SK-N-SH (cell line): ENCODE results near the gene FAM120A. TPM values are rescaled to one million over a fixed set of nuclear protein-coding genes. Genes with fewer than 3 reads are reported as not detected.

ENCODE experiments used
- CTCF ChIA-PET: fragments of 300-600, 350-600 bp; formaldehyde crosslinking; extraction: SDS; loops from one replicate; lab custom pipeline; 2021; lab: Yijun Ruan, JAX
- POLR2A ChIA-PET: fragments of 350-600 bp; sonication (Branson Sonifier 250); formaldehyde crosslinking; extraction: SDS; loops from one replicate; lab custom pipeline; 2020; ENCODE audit warnings: antibody characterized with exemption, inconsistent platforms; lab: Yijun Ruan, JAX
- DNase-seq: peaks from one replicate; pipeline ENCODE4 v3.0.0; 2012
- H2AFZ ChIP-seq: fragments of 200-600 bp; sonication (generic); 2 replicates; pipeline ENCODE4 v1.8.1; 2016; ENCODE audit warnings: antibody characterized with exemption, mild to moderate bottlenecking, low read depth
- H3F3A ChIP-seq: fragments of 200-600 bp; sonication (generic); replicated peaks from 2 replicates; pipeline ENCODE3; 2016; ENCODE audit warnings: antibody characterized with exemption, mild to moderate bottlenecking; ENCODE audit not compliant: insufficient read depth
- H3K27ac ChIP-seq, 2 experiments: fragments of 200-500 bp in 1 of 2; fragments of 200-600 bp in 1 of 2; sonication (Bioruptor generic) in 1 of 2; sonication (generic), shearing (Covaris generic) in 1 of 2; 2 replicates each; pipeline versions ENCODE4 v1.5.1 to v1.6.1; 2014 to 2016; ENCODE audit warnings: low read depth in 2 of 2, inconsistent platforms in 1 of 2, low read length in 1 of 2, mild to moderate bottlenecking in 1 of 2, mixed read lengths in 1 of 2
- H3K27me3 ChIP-seq: fragments of 200-600 bp; sonication (generic), shearing (Covaris generic); 2 replicates; pipeline ENCODE4 v1.6.1; 2016; ENCODE audit warnings: mixed run types; ENCODE audit not compliant: insufficient read depth
- H3K36me3 ChIP-seq, 2 experiments: fragments of 200-500 bp in 1 of 2; fragments of 200-600 bp in 1 of 2; sonication (Bioruptor generic) in 1 of 2; sonication (generic) in 1 of 2; replicated peaks in 1 of 2; 2 replicates each; pipeline versions ENCODE3 to v1.5.1; 2014 to 2016; ENCODE audit warnings: low read length in 1 of 2, mild to moderate bottlenecking in 1 of 2; ENCODE audit not compliant: insufficient read depth in 2 of 2, control insufficient read depth in 1 of 2
- H3K4me1 ChIP-seq, 2 experiments: fragments of 200-500 bp in 1 of 2; fragments of 200-600 bp in 1 of 2; sonication (Bioruptor generic) in 1 of 2; sonication (generic), shearing (Covaris generic) in 1 of 2; 2 replicates each; pipeline versions ENCODE4 v1.5.1 to v1.6.1; 2014 to 2016; ENCODE audit warnings: low read depth in 1 of 2, low read length in 1 of 2, mixed run types in 1 of 2; ENCODE audit not compliant: insufficient read depth in 2 of 2, control insufficient read depth in 1 of 2
- H3K4me2 ChIP-seq: fragments of 200-600 bp; sonication (generic), shearing (Covaris generic); 2 replicates; pipeline ENCODE4 v1.6.1; 2017; ENCODE audit warnings: mixed run types
- H3K4me3 ChIP-seq, 2 experiments: fragments of 200-500 bp in 1 of 2; fragments of 200-600 bp in 1 of 2; sonication (Bioruptor generic) in 1 of 2; sonication (generic), shearing (Covaris generic) in 1 of 2; 2 replicates each; pipeline versions ENCODE4 v1.5.1 to v1.8.1; 2014 to 2016; ENCODE audit warnings: low read depth in 2 of 2, inconsistent platforms in 1 of 2, low read length in 1 of 2, mild to moderate bottlenecking in 1 of 2, mixed read lengths in 1 of 2, moderate library complexity in 1 of 2
- H3K79me2 ChIP-seq: fragments of 200-600 bp; sonication (generic); 2 replicates; pipeline ENCODE4 v1.8.1; 2017; ENCODE audit warnings: mild to moderate bottlenecking; ENCODE audit not compliant: insufficient read depth
- H3K9ac ChIP-seq: fragments of 200-600 bp; sonication (generic); 2 replicates; pipeline ENCODE4 v1.6.1; 2017; ENCODE audit warnings: mixed run types
- H3K9me2 ChIP-seq: fragments of 200-600 bp; sonication (generic); 2 replicates; pipeline ENCODE4 v1.6.1; 2017; ENCODE audit warnings: mixed run types
- H3K9me3 ChIP-seq: fragments of 200-600 bp; sonication (generic); 2 replicates; pipeline ENCODE4 v1.6.1; 2017; ENCODE audit warnings: mixed run types, mild to moderate bottlenecking, moderate library complexity
- H4K20me1 ChIP-seq: fragments of 200-600 bp; sonication (generic); 2 replicates; pipeline ENCODE4 v1.6.1; 2017; ENCODE audit warnings: mild to moderate bottlenecking, mixed run types; ENCODE audit not compliant: insufficient read depth
- CHD2 ChIP-seq: fragments of 150-350 bp; IDR thresholded peaks from 2 replicates; pipeline ENCODE4 v1.6.1; 2018; ENCODE audit warnings: low read length; ENCODE audit not compliant: partially characterized antibody
- CTCF ChIP-seq: fragments of 200-600 bp; sonication (generic); IDR thresholded peaks from 2 replicates; pipeline ENCODE4 v1.6.1; 2017; ENCODE audit warnings: antibody characterized with exemption, mild to moderate bottlenecking, moderate library complexity
- ELF1 ChIP-seq: IDR thresholded peaks from 2 replicates; pipeline ENCODE4 v1.4.0; 2012
- EP300 ChIP-seq, 2 experiments: IDR thresholded peaks; 2 replicates each; pipeline versions ENCODE4 v1.4.0 to v1.6.1; 2012; ENCODE audit warnings: borderline replicate concordance in 1 of 2, low read depth in 1 of 2, low read length in 1 of 2
- EZH2phosphoT487 ChIP-seq: fragments of 200-600 bp; sonication (generic); IDR thresholded peaks from 2 replicates; pipeline ENCODE4 v1.6.1; 2017; ENCODE audit warnings: low read depth, mixed run types, mild to moderate bottlenecking, antibody characterized with exemption, moderate library complexity, borderline replicate concordance
- FOXM1 ChIP-seq: IDR thresholded peaks from 2 replicates; pipeline ENCODE4 v1.4.0; 2012; ENCODE audit warnings: low read depth, mild to moderate bottlenecking
- GATA2 ChIP-seq: sonication (generic); formaldehyde crosslinking; IDR thresholded peaks from 2 replicates; pipeline ENCODE4 v1.5.0; 2020; ENCODE audit warnings: mild to moderate bottlenecking, missing genetic modification reagents
- MAX ChIP-seq: IDR thresholded peaks from 2 replicates; pipeline ENCODE4 v1.4.0; 2012; ENCODE audit warnings: low read depth
- MEF2A ChIP-seq: IDR thresholded peaks from 2 replicates; pipeline ENCODE4 v1.4.0; 2012; ENCODE audit warnings: low read depth, borderline replicate concordance
- MXI1 ChIP-seq: IDR thresholded peaks from 2 replicates; pipeline ENCODE4 v1.6.1; 2012; ENCODE audit warnings: mild to moderate bottlenecking, low read depth, low read length, improper control_type of control experiment
- NFIC ChIP-seq: IDR thresholded peaks from 2 replicates; pipeline ENCODE4 v1.4.0; 2012; ENCODE audit warnings: borderline replicate concordance
- NRF1 ChIP-seq: IDR thresholded peaks from 2 replicates; pipeline ENCODE4 v1.6.1; 2012; ENCODE audit warnings: low read depth, mild to moderate bottlenecking, low read length
- RAD21 ChIP-seq: IDR thresholded peaks from 2 replicates; pipeline ENCODE4 v1.6.1; 2012; ENCODE audit warnings: mild to moderate bottlenecking, low read length
- RCOR1 ChIP-seq: fragments of 150-350 bp; IDR thresholded peaks from 2 replicates; pipeline ENCODE4 v1.6.1; 2017; ENCODE audit warnings: antibody characterized with exemption, low read length
- RXRA ChIP-seq: IDR thresholded peaks from 2 replicates; pipeline ENCODE4 v1.4.0; 2012; ENCODE audit warnings: low read depth, mild to moderate bottlenecking, borderline replicate concordance
- SMC3 ChIP-seq: IDR thresholded peaks from 2 replicates; pipeline ENCODE4 v1.6.1; 2012; ENCODE audit warnings: low read depth, low read length, improper control_type of control experiment
- TCF12 ChIP-seq: IDR thresholded peaks from 2 replicates; pipeline ENCODE4 v1.4.0; 2012
- TEAD4 ChIP-seq: IDR thresholded peaks from 2 replicates; pipeline ENCODE4 v1.4.0; 2012; ENCODE audit warnings: mild to moderate bottlenecking, borderline replicate concordance; ENCODE audit not compliant: insufficient read depth
- ZBTB33 ChIP-seq: IDR thresholded peaks from 2 replicates; pipeline ENCODE4 v1.4.0; 2012; ENCODE audit warnings: low read depth, borderline replicate concordance
- WGBS: methylation state at CpG from one replicate; pipeline ENCODE4 v1.1.6; 2017; ENCODE audit warnings: low lambda C conversion rate; 5-methylcytosine and 5-hydroxymethylcytosine counted together
- polyA plus RNA-seq, 3 experiments: library from polyadenylated mRNA; depleted of rRNA; stranded (reverse); fragments of >200 nt; gene quantifications; 2 replicates each; pipeline ENCODE4 v1.2.3, GENCODE V29; 2012

The FAM120A gene
- polyA plus RNA-seq, 1 of the 3 experiments (the other 2 are of a cell fraction), result 58.6 TPM

- Histone ChIP-seq H3K4me3 (no peak overlapping the region), H3K36me3 (peaks cover 0 to 8% of the 10 kb centered on the region in 2 experiments), H3K9ac (no peak overlapping the region), H2AFZ (no peak overlapping the region), H3K27ac (no peak overlapping the region), H4K20me1 (peaks cover 68% of the 10 kb centered on the region), H3K9me2 (no peaks in the 10 kb centered on the region), H3K4me1 (peaks cover 11 to 15% of the 10 kb centered on the region in 2 experiments; a peak in 3 of 4 replicates), H3K4me2 (no peak overlapping the region), H3F3A (no peaks in the 10 kb centered on the region), H3K27me3 (no peaks in the 10 kb centered on the region), H3K9me3 (no peaks in the 10 kb centered on the region), H3K79me2 (peaks cover 100% of the 10 kb centered on the region)
- no peak for TF ChIP-seq RCOR1
- no peak for TF ChIP-seq EP300 (IDR thresholded peaks at IDR 0.05; ENCODE audit: borderline replicate concordance in 1 of 2, low read depth in 1 of 2, low read length in 1 of 2)
- no peak for TF ChIP-seq RXRA
- TF ChIP-seq MEF2A, result no peak
- TF ChIP-seq TEAD4, result no peak
- TF ChIP-seq GATA2, result no peak
- TF ChIP-seq RAD21, result no peak
- no peak for TF ChIP-seq NRF1
- no peak for TF ChIP-seq NFIC
- TF ChIP-seq TCF12, result no peak
- ChIA-PET POLR2A (no interaction called here), CTCF (interaction anchor here (1.1 kb wide), 1 partner anchor 23 kb away, joined by 4 read pairs; no protein-coding TSS in a partner anchor)
- no peak for DNase-seq
- WGBS, result 97% methylated on average over 1 of the region's 1 CpG
Observed at GRCh38 chr9:93457006-93457405, 5.5 kb downstream of the FAM120A start.

- POLR2A ChIA-PET, result no interaction called here
- Histone ChIP-seq H3F3A (no peaks in the 10 kb centered on the region), H3K27me3 (no peaks in the 10 kb centered on the region), H3K27ac (no peak overlapping the region; a peak in 1 of 4 replicates), H3K9me2 (no peaks in the 10 kb centered on the region), H3K9ac (no peak overlapping the region), H3K4me3 (no peak overlapping the region), H3K4me2 (no peak overlapping the region), H3K36me3 (peaks cover 0 to 8% of the 10 kb centered on the region in 2 experiments), H3K4me1 (peaks cover 11 to 15% of the 10 kb centered on the region in 2 experiments; a peak in 3 of 4 replicates), H4K20me1 (peaks cover 74% of the 10 kb centered on the region), H2AFZ (no peak overlapping the region), H3K9me3 (no peaks in the 10 kb centered on the region), H3K79me2 (peaks cover 100% of the 10 kb centered on the region)
- 90% methylated on average over 4 of the region's 4 CpGs for WGBS
- no peak for TF ChIP-seq CHD2
- no peak for TF ChIP-seq FOXM1
- TF ChIP-seq ELF1, result no peak
- TF ChIP-seq MXI1, result no peak
- no peak for TF ChIP-seq MAX
- TF ChIP-seq EZH2phosphoT487, result no peak
- no peak for TF ChIP-seq RCOR1
- TF ChIP-seq SMC3, result no peak
- no peak for TF ChIP-seq ZBTB33
- no peak for TF ChIP-seq GATA2
- TF ChIP-seq NRF1, result no peak
- no peak for TF ChIP-seq CTCF
- CTCF ChIA-PET, result no interaction called here
- no peak for DNase-seq
Observed at GRCh38 chr9:93458712-93459111, 7.2 kb downstream of the FAM120A start.
